HCT116 (cell line): Measurements from ENCODE around the gene IL36B.

ENCODE experiments used
- EGR1 ChIP-seq: IDR thresholded peaks from 2 replicates; pipeline ENCODE4 v1.6.1; 2012; ENCODE audit warnings: low read depth
- ELF1 ChIP-seq: IDR thresholded peaks from 2 replicates; pipeline ENCODE4 v1.6.1; 2012; ENCODE audit warnings: low read depth, borderline replicate concordance
- JUND ChIP-seq: IDR thresholded peaks from 2 replicates; pipeline ENCODE4 v1.6.1; 2012
- POLR2A ChIP-seq: IDR thresholded peaks from 2 replicates; pipeline ENCODE4 v1.7.0; 2011; ENCODE audit warnings: borderline replicate concordance; ENCODE audit not compliant: insufficient read depth, insufficient read length; ENCODE audit errors: extremely low read depth
- POLR2AphosphoS5 ChIP-seq: IDR thresholded peaks from 2 replicates; pipeline ENCODE4 v1.6.1; 2011; ENCODE audit warnings: mild to moderate bottlenecking, low read depth, low read length, moderate library complexity
- TF ChIP-seq, protein P1 (sequence below), 3 experiments: fragments of 200-600 bp in 1 of 3; sonication (generic) in 1 of 3; IDR thresholded peaks in 2 of 3; conservative IDR thresholded peaks in 1 of 3; 2 replicates each; pipeline ENCODE4 v1.5.1; 2012 to 2017; ENCODE audit warnings: low read depth in 2 of 3, low read length in 2 of 3, antibody characterized with exemption in 1 of 3, borderline replicate concordance in 1 of 3, control low read depth in 1 of 3, mild to moderate bottlenecking in 1 of 3, mixed read lengths in 1 of 3, mixed run types in 1 of 3, moderate library complexity in 1 of 3; ENCODE audit not compliant: insufficient read depth in 1 of 3

DNA sequence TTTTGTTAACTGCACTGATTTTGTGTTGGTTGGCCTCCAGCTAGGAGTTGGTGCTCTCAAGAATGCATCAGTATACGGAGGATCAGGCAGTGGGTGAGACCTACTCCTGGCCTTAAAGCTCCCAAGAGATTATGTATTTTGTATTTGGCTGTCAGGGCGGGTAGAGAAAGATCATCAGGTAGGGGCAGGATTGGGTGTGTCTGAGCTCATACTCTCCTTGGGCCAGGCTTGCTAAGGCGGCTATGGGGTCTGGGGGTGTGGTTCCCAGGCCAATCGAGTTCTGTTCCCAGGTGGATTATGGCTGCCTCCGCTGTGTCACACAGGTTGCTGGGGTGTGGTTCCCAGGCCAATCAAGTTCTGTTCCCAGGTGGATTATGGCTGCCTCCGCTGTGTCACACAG is 45.9 kb upstream of the IL36B start:
- TF ChIP-seq, protein P1, sequence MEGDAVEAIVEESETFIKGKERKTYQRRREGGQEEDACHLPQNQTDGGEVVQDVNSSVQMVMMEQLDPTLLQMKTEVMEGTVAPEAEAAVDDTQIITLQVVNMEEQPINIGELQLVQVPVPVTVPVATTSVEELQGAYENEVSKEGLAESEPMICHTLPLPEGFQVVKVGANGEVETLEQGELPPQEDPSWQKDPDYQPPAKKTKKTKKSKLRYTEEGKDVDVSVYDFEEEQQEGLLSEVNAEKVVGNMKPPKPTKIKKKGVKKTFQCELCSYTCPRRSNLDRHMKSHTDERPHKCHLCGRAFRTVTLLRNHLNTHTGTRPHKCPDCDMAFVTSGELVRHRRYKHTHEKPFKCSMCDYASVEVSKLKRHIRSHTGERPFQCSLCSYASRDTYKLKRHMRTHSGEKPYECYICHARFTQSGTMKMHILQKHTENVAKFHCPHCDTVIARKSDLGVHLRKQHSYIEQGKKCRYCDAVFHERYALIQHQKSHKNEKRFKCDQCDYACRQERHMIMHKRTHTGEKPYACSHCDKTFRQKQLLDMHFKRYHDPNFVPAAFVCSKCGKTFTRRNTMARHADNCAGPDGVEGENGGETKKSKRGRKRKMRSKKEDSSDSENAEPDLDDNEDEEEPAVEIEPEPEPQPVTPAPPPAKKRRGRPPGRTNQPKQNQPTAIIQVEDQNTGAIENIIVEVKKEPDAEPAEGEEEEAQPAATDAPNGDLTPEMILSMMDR (IDR thresholded peaks at IDR 0.05 in 2 of 3, conservative IDR thresholded peaks at IDR 0.05 in 1 of 3; ENCODE audit: borderline replicate concordance in 1 of 3, insufficient read depth in 1 of 3, low read depth in 2 of 3, low read length in 2 of 3): no peak
- no peak for TF ChIP-seq POLR2AphosphoS5
- TF ChIP-seq ELF1: no peak
- TF ChIP-seq JUND: no peak
- no peak for TF ChIP-seq POLR2A
- no peak for TF ChIP-seq EGR1
